Smooth muscle cell (in vitro differentiated cells): ENCODE measurements around the gene MACROD2. TPM values are rescaled to one million over a fixed set of nuclear protein-coding genes. Genes with fewer than 3 reads are reported as not detected.

Experiments
- DNase-seq: peaks from one replicate; lab custom pipeline; 2025; ENCODE audit not compliant: unreplicated experiment; lab: John Stamatoyannopoulos, UW
- H2AFZ ChIP-seq: fragments of 200-600 bp; sonication (generic); 2 replicates; pipeline ENCODE4 v1.6.0; 2016; ENCODE audit warnings: antibody characterized with exemption, low read depth, mild to moderate bottlenecking
- H3F3A ChIP-seq: fragments of 200-600 bp; sonication (generic); 2 replicates; pipeline ENCODE4 v1.6.0; 2017; ENCODE audit warnings: antibody characterized with exemption, low read depth
- H3K27ac ChIP-seq: fragments of 200-600 bp; sonication (generic); 2 replicates; pipeline ENCODE4 v1.5.1; 2016; ENCODE audit warnings: low read depth, mild to moderate bottlenecking
- H3K27me3 ChIP-seq: fragments of 200-600 bp; sonication (generic); 2 replicates; pipeline ENCODE4 v1.6.1; 2016; ENCODE audit warnings: low read depth, mild to moderate bottlenecking
- H3K36me3 ChIP-seq: fragments of 200-600 bp; sonication (generic); 2 replicates; pipeline ENCODE4 v1.5.1; 2016; ENCODE audit warnings: low read depth
- H3K4me1 ChIP-seq: fragments of 200-600 bp; sonication (generic); 2 replicates; pipeline ENCODE4 v1.5.1; 2016; ENCODE audit warnings: low read depth
- H3K4me2 ChIP-seq: fragments of 200-600 bp; sonication (generic); 2 replicates; pipeline ENCODE4 v1.6.0; 2016; ENCODE audit warnings: mild to moderate bottlenecking
- H3K4me3 ChIP-seq: fragments of 200-600 bp; sonication (generic); 2 replicates; pipeline ENCODE4 v1.5.1; 2016; ENCODE audit warnings: mild to moderate bottlenecking
- H3K79me2 ChIP-seq: fragments of 200-600 bp; sonication (generic); 2 replicates; pipeline ENCODE4 v1.6.0; 2016; ENCODE audit warnings: low read depth, mild to moderate bottlenecking
- H3K9ac ChIP-seq: fragments of 200-600 bp; sonication (generic); 2 replicates; pipeline ENCODE4 v1.6.0; 2016; ENCODE audit warnings: low read depth
- H3K9me3 ChIP-seq: fragments of 200-600 bp; sonication (generic); replicated peaks from 2 replicates; pipeline ENCODE4 v1.5.1; 2016; ENCODE audit warnings: low read depth
- H4K20me1 ChIP-seq: fragments of 200-600 bp; sonication (generic); 2 replicates; pipeline ENCODE4 v1.6.0; 2016; ENCODE audit warnings: low read depth
- WGBS: methylation state at CpG from one replicate; pipeline ENCODE4 v1.1.7; 2016; ENCODE audit warnings: low lambda C conversion rate; 5-methylcytosine and 5-hydroxymethylcytosine counted together
- polyA plus RNA-seq: library from polyadenylated mRNA; unstranded; fragments of >200 nt; fragmentation: Nextera tagmentation; extraction: Ambion mirVana; gene quantifications from 2 replicates; pipeline ENCODE4 v1.2.1, GENCODE V29; 2016
- total RNA-seq: library from RNA; depleted of rRNA; stranded (reverse); fragments of >200 nt; gene quantifications from 2 replicates; pipeline ENCODE4 v1.2.3, GENCODE V29; 2014
- TF ChIP-seq, protein P1 (sequence below): fragments of 200-600 bp; sonication (generic); IDR thresholded peaks from 2 replicates; pipeline ENCODE4 v1.5.1; 2017; ENCODE audit warnings: borderline replicate concordance, mild to moderate bottlenecking, antibody characterized with exemption; ENCODE audit not compliant: insufficient read depth, poor library complexity, severe bottlenecking

Gene MACROD2
- total and polyA plus RNA-seq, 2 experiments from 2014 or later, result 0.04 to 0.32 TPM

DNA sequence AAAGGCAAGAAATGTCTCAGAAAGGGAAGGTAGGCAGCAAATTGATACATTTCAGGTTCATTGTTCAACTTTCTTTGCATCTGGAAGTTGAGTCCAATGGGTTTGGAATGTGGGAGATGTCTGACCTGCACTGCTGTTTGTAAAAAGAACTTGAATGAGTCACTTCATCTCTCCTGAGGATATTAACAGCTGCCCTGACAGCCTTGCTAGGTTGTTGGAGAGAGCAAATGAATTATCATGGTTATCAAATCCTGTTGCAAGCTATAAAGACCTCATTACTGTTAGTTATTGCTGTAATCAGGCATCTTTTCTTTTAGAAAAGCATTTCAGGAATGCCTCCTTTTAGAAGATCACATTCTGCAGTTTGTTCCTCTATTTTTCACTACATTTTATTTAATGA is 365.1 kb downstream of the MACROD2 start:
- no peaks in the 10 kb centered on the region for H3K27me3 ChIP-seq
- H3K4me1 ChIP-seq, result no peaks in the 10 kb centered on the region
- H3K4me2 ChIP-seq, result no peak overlapping the region
- TF ChIP-seq, protein P1, sequence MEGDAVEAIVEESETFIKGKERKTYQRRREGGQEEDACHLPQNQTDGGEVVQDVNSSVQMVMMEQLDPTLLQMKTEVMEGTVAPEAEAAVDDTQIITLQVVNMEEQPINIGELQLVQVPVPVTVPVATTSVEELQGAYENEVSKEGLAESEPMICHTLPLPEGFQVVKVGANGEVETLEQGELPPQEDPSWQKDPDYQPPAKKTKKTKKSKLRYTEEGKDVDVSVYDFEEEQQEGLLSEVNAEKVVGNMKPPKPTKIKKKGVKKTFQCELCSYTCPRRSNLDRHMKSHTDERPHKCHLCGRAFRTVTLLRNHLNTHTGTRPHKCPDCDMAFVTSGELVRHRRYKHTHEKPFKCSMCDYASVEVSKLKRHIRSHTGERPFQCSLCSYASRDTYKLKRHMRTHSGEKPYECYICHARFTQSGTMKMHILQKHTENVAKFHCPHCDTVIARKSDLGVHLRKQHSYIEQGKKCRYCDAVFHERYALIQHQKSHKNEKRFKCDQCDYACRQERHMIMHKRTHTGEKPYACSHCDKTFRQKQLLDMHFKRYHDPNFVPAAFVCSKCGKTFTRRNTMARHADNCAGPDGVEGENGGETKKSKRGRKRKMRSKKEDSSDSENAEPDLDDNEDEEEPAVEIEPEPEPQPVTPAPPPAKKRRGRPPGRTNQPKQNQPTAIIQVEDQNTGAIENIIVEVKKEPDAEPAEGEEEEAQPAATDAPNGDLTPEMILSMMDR, result no peak
- H2AFZ ChIP-seq, result no peak overlapping the region
- H3K4me3 ChIP-seq, result no peak overlapping the region
- no peaks in the 10 kb centered on the region for H3K9me3 ChIP-seq
- DNase-seq, result no peak
- no peaks in the 10 kb centered on the region for H4K20me1 ChIP-seq
- no peaks in the 10 kb centered on the region for H3K36me3 ChIP-seq
- H3K27ac ChIP-seq, result no peak overlapping the region
- no peaks in the 10 kb centered on the region for H3K79me2 ChIP-seq
- H3F3A ChIP-seq, result no peaks in the 10 kb centered on the region
- H3K9ac ChIP-seq, result no peak overlapping the region

DNA sequence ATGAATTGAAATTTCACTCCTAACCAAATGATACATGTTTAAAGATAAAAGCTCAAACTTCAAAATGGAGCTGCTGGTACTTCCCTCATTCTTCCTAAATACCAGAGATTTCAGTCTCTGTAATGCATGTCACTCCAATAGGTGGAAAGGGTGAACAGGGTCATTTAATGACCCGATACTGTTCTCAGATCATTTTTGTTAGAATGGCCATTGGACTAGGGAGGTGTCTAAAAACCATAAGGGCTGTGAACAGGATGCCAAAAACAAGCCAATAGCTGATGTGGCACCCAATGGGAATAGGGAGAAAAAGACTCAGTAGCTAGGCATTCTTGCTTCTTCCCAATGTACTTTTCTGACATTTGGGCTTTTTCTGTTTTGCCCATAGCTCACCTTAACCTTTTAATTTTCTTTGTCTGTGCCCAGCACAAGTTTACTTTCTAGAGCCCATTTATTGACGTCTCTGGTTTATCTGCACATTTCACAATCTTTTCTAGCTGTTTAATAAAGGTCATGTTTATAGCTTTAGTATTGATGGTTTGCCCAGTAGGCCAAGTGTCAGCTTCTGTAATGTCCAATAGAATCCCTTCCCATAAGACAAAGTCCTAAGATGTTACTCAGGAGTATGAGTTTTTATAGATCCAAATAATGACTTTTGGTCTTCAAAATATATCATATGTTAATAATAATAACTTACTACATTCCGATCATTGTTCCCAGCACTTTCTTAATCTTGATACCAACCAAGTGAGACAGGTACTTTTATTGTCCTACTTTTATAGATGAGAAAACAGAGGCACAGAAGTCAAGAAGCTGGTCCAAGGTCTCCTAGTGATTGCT is 366.4 kb downstream of the MACROD2 start:
- Histone ChIP-seq H3K4me3 (no peak overlapping the region), H3K9me3 (no peaks in the 10 kb centered on the region), H3K4me2 (no peak overlapping the region), H3K27me3 (no peaks in the 10 kb centered on the region), H2AFZ (no peak overlapping the region), H3K36me3 (no peaks in the 10 kb centered on the region), H3K9ac (no peak overlapping the region), H4K20me1 (no peaks in the 10 kb centered on the region), H3F3A (no peaks in the 10 kb centered on the region), H3K79me2 (no peaks in the 10 kb centered on the region), H3K27ac (no peak overlapping the region), H3K4me1 (no peaks in the 10 kb centered on the region)
- whole genome bisulfite sequencing, result 93% methylated on average over 3 of the region's 3 CpGs
- DNase-seq, result no peak
- TF ChIP-seq, protein P1, result no peak

DNA sequence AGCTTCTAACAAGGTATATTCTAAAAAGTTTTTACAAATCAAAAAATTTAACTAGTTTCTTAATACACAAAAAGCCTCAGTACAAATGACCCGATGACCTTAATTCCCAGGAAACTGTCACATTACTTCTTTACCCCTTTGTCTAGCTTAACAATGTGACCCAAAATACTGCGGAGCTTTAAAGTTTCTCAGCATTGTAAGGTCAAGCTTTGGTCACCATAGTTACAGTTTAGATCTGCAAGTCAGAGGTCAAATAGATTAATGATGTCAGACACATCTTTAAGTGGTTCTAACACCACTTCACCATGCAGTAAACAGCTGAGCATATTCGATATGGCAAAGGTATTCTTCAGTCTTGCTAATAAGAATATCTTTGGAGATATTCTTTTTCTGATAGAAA is 378.9 kb downstream of the MACROD2 start:
- H2AFZ ChIP-seq, result no peak overlapping the region
- no peaks in the 10 kb centered on the region for H3K36me3 ChIP-seq
- WGBS, result 88% methylated on average over 3 of the region's 3 CpGs
- DNase-seq, result no peak
- H3K4me3 ChIP-seq, result no peak overlapping the region
- TF ChIP-seq, protein P1, result no peak
- H3K79me2 ChIP-seq, result no peaks in the 10 kb centered on the region
- no peaks in the 10 kb centered on the region for H3K9me3 ChIP-seq
- H3K4me2 ChIP-seq, result no peak overlapping the region
- H4K20me1 ChIP-seq, result no peaks in the 10 kb centered on the region
- no peak overlapping the region for H3K9ac ChIP-seq
- no peak overlapping the region for H3K27ac ChIP-seq
- H3K27me3 ChIP-seq, result no peaks in the 10 kb centered on the region
- H3K4me1 ChIP-seq, result peaks cover 51% of the 10 kb centered on the region
- H3F3A ChIP-seq, result no peaks in the 10 kb centered on the region
